ENCODE results near the gene KLHL21.

- TF ChIP-seq POLR2A (IDR thresholded peaks at IDR 0.05): no peak
- TF ChIP-seq, protein P1, sequence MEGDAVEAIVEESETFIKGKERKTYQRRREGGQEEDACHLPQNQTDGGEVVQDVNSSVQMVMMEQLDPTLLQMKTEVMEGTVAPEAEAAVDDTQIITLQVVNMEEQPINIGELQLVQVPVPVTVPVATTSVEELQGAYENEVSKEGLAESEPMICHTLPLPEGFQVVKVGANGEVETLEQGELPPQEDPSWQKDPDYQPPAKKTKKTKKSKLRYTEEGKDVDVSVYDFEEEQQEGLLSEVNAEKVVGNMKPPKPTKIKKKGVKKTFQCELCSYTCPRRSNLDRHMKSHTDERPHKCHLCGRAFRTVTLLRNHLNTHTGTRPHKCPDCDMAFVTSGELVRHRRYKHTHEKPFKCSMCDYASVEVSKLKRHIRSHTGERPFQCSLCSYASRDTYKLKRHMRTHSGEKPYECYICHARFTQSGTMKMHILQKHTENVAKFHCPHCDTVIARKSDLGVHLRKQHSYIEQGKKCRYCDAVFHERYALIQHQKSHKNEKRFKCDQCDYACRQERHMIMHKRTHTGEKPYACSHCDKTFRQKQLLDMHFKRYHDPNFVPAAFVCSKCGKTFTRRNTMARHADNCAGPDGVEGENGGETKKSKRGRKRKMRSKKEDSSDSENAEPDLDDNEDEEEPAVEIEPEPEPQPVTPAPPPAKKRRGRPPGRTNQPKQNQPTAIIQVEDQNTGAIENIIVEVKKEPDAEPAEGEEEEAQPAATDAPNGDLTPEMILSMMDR (IDR thresholded peaks at IDR 0.05): no peak
- no peak for TF ChIP-seq EP300 (IDR thresholded peaks at IDR 0.05)
- TF ChIP-seq POLR2AphosphoS5 (IDR thresholded peaks at IDR 0.05): no peak
Measured at GRCh38 chr1:6627031-6627430, 24.4 kb upstream of the KLHL21 start.

All from upper lobe of left lung (tissue), 4 donors.